Duodenal mucosa (tissue), 2 donors: ENCODE results near the gene GTF3C2.
A peak's percentile ranks its signal among the peaks of the same experiment; 100 is the strongest.
"Not testable (repeated sequence)": the region's sequence is repeated elsewhere in the genome, so short reads cannot be mapped to it uniquely, and the experiment has no call there.

Experiments
- H3K27ac ChIP-seq: one replicate; pipeline ENCODE4 v1.7.0; 2013; ENCODE audit warnings: low read depth, low read length
- H3K27me3 ChIP-seq, 2 donors: one replicate each; pipeline ENCODE4 v1.7.0; 2013; ENCODE audit warnings: low read length in 2 of 2, control low read depth in 1 of 2; ENCODE audit not compliant: insufficient read depth in 2 of 2, control insufficient read depth in 1 of 2
- H3K36me3 ChIP-seq, 2 donors: one replicate each; pipeline ENCODE4 v1.7.0; 2013; ENCODE audit warnings: low read length in 2 of 2, control low read depth in 1 of 2; ENCODE audit not compliant: insufficient read depth in 2 of 2, control insufficient read depth in 1 of 2
- H3K4me1 ChIP-seq, 2 donors: one replicate each; pipeline ENCODE4 v1.7.0; 2013; ENCODE audit warnings: low read length in 2 of 2, control low read depth in 1 of 2; ENCODE audit not compliant: insufficient read depth in 2 of 2, control insufficient read depth in 1 of 2
- H3K4me3 ChIP-seq, 2 donors: one replicate each; pipeline ENCODE4 v1.7.0; 2013; ENCODE audit warnings: low read length in 2 of 2, low read depth in 1 of 2
- H3K9ac ChIP-seq, 2 donors: one replicate each; pipeline ENCODE4 v1.7.0; 2013; ENCODE audit warnings: low read length in 2 of 2, low read depth in 1 of 2
- H3K9me3 ChIP-seq, 2 donors: one replicate each; pipeline ENCODE4 v1.7.0; 2013; ENCODE audit warnings: low read length in 2 of 2, control low read depth in 1 of 2; ENCODE audit not compliant: control insufficient read depth in 1 of 2

The GTF3C2 gene

GRCh38 chr2:27322301-27322765 lies 34.2 kb downstream of the GTF3C2 start:
- Histone ChIP-seq H3K9me3 (no peaks in the 10 kb centered on the region), H3K4me1 (peaks cover 20 to 23% of the 10 kb centered on the region in 2 donors), H3K36me3 (peaks cover 13 to 14% of the 10 kb centered on the region in 2 donors), H3K27ac (peak overlapping the region; percentile 3), H3K9ac (peak overlapping the region; percentile 97 to 99), H3K27me3 (no peaks in the 10 kb centered on the region), H3K4me3 (peak overlapping the region; percentile 82 to 92)

- no peak overlapping the region for H3K4me3 ChIP-seq
- H3K27ac ChIP-seq, result no peak overlapping the region
Observed at GRCh38 chr2:27320958-27321543, 35.5 kb downstream of the GTF3C2 start.

GRCh38 chr2:27319839-27320238 lies 36.7 kb downstream of the GTF3C2 start:
- not testable (repeated sequence) for H3K27me3 ChIP-seq, H3K9me3 ChIP-seq, H3K4me3 ChIP-seq, H3K9ac ChIP-seq, H3K27ac ChIP-seq, H3K36me3 ChIP-seq
- H3K4me1 ChIP-seq, result peaks cover 20 to 23% of the 10 kb centered on the region in 2 donors

More at GRCh38 chr2:27320958-27321543, 35.5 kb downstream of the GTF3C2 start:
- Histone ChIP-seq H3K36me3 (peaks cover 2% of the 10 kb centered on the region in 2 donors), H3K9me3 (no peaks in the 10 kb centered on the region), H3K9ac (no peak overlapping the region), H3K4me1 (peaks cover 20 to 23% of the 10 kb centered on the region in 2 donors), H3K27me3 (no peaks in the 10 kb centered on the region)

GRCh38 chr2:27316655-27317412 lies 39.7 kb downstream of the GTF3C2 start:
- Histone ChIP-seq H3K4me3 (no peak overlapping the region), H3K9ac (no peak overlapping the region), H3K27me3 (no peaks in the 10 kb centered on the region), H3K27ac (no peak overlapping the region), H3K4me1 (peaks cover 7 to 11% of the 10 kb centered on the region in 2 donors), H3K36me3 (peaks cover 0 to 5% of the 10 kb centered on the region in 2 donors), H3K9me3 (no peaks in the 10 kb centered on the region)

- Histone ChIP-seq H3K27ac (no peak overlapping the region), H3K36me3 (peaks cover 0 to 13% of the 10 kb centered on the region in 2 donors), H3K9ac (no peak overlapping the region), H3K4me3 (no peak overlapping the region), H3K9me3 (no peaks in the 10 kb centered on the region), H3K27me3 (no peaks in the 10 kb centered on the region), H3K4me1 (no peaks in the 10 kb centered on the region)
Observed at GRCh38 chr2:27315122-27315521, 41.4 kb downstream of the GTF3C2 start.

GRCh38 chr2:27314709-27315108 lies 41.9 kb downstream of the GTF3C2 start:
- H3K4me1 ChIP-seq, result no peaks in the 10 kb centered on the region
- peaks cover 0 to 15% of the 10 kb centered on the region in 2 donors for H3K36me3 ChIP-seq
- no peak overlapping the region for H3K27ac ChIP-seq
- no peaks in the 10 kb centered on the region for H3K9me3 ChIP-seq
- H3K27me3 ChIP-seq, result no peaks in the 10 kb centered on the region
- H3K4me3 ChIP-seq, result no peak overlapping the region
- H3K9ac ChIP-seq, result no peak overlapping the region

GRCh38 chr2:27313882-27314645 lies 42.5 kb downstream of the GTF3C2 start:
- Histone ChIP-seq H3K27ac (no peak overlapping the region), H3K27me3 (no peaks in the 10 kb centered on the region), H3K4me3 (no peak overlapping the region), H3K9me3 (no peaks in the 10 kb centered on the region), H3K4me1 (no peaks in the 10 kb centered on the region), H3K36me3 (peaks cover 0 to 20% of the 10 kb centered on the region in 2 donors), H3K9ac (no peak overlapping the region)

GRCh38 chr2:27312152-27312551 lies 44.4 kb downstream of the GTF3C2 start:
- H3K9me3 ChIP-seq, result no peaks in the 10 kb centered on the region
- no peak overlapping the region for H3K9ac ChIP-seq
- peaks cover 0 to 20% of the 10 kb centered on the region in 2 donors for H3K36me3 ChIP-seq
- peaks cover 14 to 16% of the 10 kb centered on the region in 2 donors for H3K27me3 ChIP-seq
- no peak overlapping the region for H3K4me3 ChIP-seq
- H3K27ac ChIP-seq, result no peak overlapping the region
- H3K4me1 ChIP-seq, result peaks cover 3 to 10% of the 10 kb centered on the region in 2 donors

GRCh38 chr2:27309651-27310050 lies 46.9 kb downstream of the GTF3C2 start:
- Histone ChIP-seq H3K9me3 (no peaks in the 10 kb centered on the region), H3K27me3 (peaks cover 27 to 35% of the 10 kb centered on the region in 2 donors), H3K4me3 (no peak overlapping the region), H3K4me1 (peaks cover 8 to 26% of the 10 kb centered on the region in 2 donors), H3K27ac (no peak overlapping the region), H3K9ac (no peak overlapping the region), H3K36me3 (peaks cover 0 to 20% of the 10 kb centered on the region in 2 donors)
